Myocyte (in vitro differentiated cells): ENCODE measurements around the gene CLEC16A. TPM values are rescaled to one million over a fixed set of nuclear protein-coding genes. Genes with fewer than 3 reads are reported as not detected.

Experiments used
- total RNA-seq: library from RNA; depleted of rRNA; stranded (reverse); fragments of >200 nt; gene quantifications from 2 replicates; pipeline ENCODE4 v1.2.3, GENCODE V29; 2014

The CLEC16A gene
- total RNA-seq, 1 donor from 2014 or later, result 20.7 TPM

Other genes starting within 250 kb of the CLEC16A start
- gene TEKT5, start 249.6 kb upstream of the CLEC16A start, total RNA-seq, result not detected in 2 replicates
- 25.0 and 28.1 TPM in 2 replicates for gene NUBP1, start 200.7 kb upstream of the CLEC16A start, total RNA-seq
- gene TVP23A, start 125.8 kb upstream of the CLEC16A start, total RNA-seq, result not detected in 2 replicates
- gene CIITA, start 67.4 kb upstream of the CLEC16A start, total RNA-seq, result under 0.01 and 0.03 TPM in 2 replicates
- gene DEXI, start 2.1 kb upstream of the CLEC16A start, total RNA-seq, result 63.8 and 75.2 TPM in 2 replicates